HG03175 (cell line): Measurements from ENCODE around the gene EPS8L3.
"Not testable (repeated sequence)": the region's sequence is repeated elsewhere in the genome, so short reads cannot be mapped to it uniquely, and the experiment has no call there.

ENCODE experiments used
- ATAC-seq: cut with Tn5 transposase; IDR thresholded peaks from one replicate; pipeline ENCODE4 v1.9.1; 2021; ENCODE audit warnings: mild to moderate bottlenecking, moderate library complexity; ENCODE audit not compliant: unreplicated experiment

Gene EPS8L3, protein sequence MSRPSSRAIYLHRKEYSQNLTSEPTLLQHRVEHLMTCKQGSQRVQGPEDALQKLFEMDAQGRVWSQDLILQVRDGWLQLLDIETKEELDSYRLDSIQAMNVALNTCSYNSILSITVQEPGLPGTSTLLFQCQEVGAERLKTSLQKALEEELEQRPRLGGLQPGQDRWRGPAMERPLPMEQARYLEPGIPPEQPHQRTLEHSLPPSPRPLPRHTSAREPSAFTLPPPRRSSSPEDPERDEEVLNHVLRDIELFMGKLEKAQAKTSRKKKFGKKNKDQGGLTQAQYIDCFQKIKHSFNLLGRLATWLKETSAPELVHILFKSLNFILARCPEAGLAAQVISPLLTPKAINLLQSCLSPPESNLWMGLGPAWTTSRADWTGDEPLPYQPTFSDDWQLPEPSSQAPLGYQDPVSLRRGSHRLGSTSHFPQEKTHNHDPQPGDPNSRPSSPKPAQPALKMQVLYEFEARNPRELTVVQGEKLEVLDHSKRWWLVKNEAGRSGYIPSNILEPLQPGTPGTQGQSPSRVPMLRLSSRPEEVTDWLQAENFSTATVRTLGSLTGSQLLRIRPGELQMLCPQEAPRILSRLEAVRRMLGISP

DNA sequence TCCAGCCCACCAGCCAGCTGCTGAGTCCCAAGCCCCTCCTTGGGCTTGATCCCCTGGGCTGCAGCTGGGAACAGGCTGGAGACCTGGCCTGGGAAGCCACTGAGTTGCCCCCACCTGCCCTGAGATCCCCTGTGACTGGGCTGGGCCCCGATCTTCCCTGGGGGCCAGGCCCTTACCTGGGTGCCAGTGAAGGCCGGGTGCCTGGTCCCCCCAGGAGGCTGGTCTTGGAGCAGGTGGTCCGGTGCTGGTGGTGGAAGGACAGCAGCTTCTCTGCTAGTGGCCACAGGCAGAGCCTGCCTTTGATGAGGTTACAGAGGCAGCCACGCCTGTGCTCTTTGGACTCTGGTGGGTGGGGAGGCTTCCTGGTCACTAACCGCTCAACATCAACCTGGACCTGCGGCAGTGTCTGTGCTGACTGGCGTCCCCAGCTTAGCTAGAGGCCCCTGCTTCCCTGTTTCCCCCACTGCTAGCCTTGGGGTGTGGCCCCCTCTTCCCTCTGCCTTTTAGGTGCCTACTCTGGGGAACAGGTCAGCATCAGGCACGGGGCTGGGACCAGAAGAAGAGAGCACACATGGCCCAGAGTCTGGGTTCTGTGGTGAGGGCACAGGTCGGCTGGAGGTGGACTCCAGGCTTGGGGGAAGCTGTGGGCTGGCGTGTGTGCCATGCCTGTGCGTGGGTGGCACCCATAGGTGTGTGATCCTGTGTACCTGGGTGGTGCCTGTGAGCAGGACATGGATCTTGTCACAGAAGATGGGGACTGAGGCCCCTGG lies at the start of gene EPS8L3:
Gene EPS8L3 (minus strand): TSS at position 278 of the 770 bp plus-strand sequence. CDS start 2,174 bp downstream, outside the sequence.
- no peak for ATAC-seq

DNA sequence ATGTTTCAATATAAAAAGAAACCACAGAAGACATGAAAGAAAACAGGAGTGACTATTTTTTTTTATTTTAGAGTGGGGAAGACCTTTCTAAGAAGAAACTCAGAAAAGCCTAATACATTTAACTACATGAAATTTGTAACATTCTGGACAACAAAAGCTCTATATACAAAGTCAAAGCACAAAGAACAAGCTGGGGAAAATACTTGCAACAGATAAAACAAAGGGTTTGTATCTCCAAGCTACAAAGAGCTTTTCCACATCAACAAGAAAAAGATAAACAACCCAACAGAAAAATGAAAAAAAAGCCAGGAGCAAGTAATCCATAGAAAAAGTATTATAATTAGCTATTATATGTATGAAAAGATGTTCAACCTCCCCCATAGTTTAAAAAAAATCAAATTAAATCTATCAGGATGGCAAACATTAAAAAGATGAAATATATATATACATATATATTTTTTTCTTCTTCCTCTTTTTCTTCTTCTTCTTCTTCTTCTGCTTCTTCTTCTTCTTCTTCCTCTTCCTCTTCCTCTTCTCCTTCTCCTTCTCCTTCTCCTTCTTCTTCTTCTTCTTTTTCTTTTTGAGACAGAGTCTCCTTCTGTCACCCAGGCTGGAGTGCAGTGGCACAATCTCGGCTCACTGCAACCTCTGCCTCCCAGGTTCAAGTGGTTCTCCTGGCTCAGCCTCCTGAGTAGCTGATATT lies 49.1 kb upstream of the EPS8L3 start:
- no peak for ATAC-seq

DNA sequence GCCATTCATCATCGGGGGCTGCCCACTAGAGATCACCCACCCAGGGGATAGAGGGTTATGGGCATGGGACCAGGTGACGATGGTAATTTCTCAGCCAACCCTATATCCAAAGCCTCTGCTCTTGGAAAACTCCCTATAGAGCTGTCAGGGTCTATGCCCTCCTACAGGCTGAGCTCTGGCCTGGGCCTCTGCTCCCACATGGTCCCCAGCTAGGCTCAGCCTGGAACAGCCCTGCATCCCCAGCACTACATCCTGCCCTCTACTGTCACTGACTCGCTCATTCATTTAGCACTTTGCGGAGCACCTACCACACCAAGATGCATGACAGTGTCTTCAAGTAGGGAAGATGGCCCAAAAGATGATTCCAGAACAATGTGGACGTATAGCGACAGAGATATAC lies 45.0 kb upstream of the EPS8L3 start:
- ATAC-seq = no peak

DNA sequence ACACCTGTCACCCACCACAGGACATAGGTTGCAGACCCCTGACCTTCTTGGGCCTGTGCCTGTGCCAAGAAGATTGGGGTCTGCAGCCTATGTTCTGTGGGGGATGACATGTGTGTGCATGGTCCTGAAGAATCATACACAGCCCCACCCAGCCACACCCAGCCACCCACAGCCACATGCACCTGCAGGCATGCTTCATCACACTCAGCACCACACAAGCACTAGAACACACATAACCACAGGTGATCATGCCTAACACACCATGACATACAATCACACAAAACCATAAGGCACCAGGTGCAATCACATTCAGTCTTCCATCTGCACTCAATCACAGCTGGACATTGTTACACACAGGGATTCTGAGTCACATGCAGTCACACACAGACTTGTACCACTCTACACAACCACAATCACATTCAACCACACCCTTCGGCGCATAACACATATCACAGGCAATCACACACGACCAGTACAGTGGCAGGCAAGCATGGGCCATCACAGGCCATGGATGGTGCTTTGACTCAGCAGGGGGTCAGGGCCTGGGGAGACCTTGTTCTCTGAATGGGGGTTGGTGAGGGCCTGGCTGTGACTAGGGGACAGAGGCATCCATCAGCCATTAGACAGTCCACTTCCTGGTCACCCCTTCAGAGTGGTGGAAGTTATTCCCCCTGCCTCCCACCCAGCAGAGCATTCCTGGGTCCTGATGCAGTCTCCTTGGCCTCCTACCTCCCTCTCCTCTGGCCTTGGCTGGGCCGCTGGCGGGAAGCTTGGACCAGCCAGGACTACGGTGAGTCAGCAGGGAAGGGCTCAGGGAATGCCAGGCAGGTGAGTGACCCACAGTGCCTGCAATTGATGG lies 44.3 kb upstream of the EPS8L3 start:
- ATAC-seq = no peak

DNA sequence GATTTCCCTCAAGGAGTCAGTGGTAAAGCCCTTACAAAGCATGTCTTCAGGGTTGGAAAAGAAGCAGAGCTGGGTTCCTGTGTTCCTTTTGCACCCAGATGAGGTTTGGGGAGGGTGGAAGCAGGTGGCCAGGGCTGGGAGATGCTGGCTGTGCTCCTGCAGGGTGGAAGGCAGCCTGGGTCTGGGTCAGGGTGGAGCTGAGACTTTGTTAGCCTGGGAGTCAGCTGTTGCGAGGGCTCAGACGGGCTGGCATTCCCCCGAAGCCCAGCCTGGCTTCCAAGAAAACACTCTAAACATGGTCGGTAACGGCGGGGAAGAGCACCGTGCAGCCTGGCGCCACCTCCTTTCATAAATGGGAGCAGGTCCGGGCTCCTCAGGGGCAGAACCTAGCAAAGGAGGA lies 43.7 kb upstream of the EPS8L3 start:
- no peak for ATAC-seq

DNA sequence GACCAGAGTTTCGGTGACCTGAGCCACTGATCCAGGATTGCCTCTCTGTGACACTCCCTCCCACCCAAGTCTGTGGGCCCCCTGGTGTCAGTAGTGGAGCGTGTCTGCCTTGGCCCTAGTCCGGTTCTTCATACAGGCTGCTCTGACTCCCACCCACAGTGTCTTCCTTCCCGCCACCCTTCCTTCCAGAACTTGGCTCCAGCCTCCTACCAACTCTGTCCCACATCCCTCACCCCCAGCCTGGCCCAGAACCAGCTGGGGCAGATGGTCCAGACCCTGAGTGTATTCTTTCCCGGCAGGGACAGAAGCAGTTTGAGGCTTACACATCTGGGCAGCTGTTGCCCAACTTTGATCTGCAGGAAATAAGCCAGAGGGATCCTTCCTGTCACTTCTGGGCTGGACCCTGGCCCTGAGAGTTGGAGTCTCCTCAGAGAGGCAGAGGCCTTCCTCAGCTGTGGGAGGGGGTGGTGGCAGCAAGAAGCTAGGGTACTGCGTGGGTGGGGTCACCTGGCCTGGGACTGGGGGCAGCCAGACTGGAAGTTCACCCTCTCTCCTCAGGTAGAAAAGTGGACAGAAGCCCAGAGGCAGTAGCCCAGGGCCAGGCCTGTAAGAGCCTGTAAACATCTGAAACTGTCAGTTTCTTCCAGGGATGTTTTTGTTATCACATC lies 43.1 kb upstream of the EPS8L3 start:
- no peak for ATAC-seq

DNA sequence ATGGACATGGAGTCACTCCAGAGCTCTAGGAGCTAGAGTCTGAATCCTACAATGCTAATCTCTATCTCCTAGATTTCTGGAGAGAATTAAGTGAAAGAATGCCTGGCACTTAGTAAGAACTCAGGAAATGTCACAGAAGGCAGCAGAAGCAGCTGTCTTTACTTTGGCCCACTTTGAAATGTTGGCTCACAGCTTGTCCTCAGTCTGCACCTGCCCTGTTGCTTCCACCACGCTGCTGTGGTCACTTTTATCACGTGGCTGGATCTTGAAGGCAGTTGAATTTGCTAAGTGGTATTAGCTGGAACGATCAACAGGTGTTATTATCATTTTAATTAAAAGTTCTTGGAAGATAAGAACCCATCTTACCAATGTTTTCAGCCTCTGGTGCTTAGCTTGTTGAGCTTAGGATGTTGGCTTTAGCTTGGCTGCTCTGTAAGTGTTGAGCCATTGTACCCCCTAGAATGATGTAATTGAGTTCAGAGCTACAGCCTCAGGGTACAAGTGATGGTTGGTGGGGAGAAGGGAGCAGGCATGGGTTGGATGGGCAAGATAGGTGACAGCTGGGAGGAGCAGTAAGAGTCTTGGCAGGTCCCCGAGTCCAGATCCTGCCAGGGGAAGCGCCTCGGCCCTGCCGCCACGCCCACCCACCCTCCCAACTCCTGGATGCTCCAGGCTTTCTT lies 41.9 kb upstream of the EPS8L3 start:
- ATAC-seq = no peak

DNA sequence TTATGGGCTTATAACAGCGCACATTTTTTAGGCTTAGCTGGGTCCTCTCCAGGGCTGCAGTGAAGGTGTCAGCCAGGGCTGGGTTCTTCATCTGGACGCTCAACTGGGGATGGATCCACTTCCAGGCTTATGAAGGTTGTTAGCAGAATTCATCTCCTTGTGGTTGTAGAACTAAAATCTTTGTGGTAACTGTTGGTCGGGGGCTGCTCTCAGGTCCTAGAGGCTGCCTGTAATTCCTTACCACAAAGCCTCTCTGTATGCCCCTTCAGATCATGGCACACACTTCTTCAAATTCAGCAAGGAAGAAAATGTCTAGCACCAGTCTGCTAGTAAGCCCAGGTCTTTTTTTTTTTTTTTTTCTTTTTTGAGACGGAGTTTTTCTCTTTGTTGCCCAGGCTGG lies 40.9 kb upstream of the EPS8L3 start:
- ATAC-seq = no peak

DNA sequence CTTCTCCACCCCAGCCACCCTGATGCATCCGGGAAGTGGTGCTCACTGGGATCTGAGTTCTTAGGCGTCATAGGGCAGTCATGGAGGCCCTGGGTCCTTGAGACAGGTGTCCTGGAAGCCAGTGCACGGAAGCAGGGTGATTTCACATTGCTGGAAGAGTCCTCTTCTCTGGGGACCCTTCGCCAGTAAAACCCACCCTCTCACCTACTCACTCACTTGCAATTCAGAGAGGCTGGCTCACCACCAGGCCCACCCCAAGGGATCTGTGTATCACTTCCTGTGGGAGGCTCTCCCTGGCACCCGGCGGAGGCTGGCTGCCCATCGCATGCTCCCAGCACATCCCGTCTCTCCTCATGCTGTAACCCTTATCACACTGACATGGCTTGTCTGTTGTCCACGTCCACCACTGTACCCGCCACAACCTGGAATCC lies 40.2 kb upstream of the EPS8L3 start:
- no peak for ATAC-seq

DNA sequence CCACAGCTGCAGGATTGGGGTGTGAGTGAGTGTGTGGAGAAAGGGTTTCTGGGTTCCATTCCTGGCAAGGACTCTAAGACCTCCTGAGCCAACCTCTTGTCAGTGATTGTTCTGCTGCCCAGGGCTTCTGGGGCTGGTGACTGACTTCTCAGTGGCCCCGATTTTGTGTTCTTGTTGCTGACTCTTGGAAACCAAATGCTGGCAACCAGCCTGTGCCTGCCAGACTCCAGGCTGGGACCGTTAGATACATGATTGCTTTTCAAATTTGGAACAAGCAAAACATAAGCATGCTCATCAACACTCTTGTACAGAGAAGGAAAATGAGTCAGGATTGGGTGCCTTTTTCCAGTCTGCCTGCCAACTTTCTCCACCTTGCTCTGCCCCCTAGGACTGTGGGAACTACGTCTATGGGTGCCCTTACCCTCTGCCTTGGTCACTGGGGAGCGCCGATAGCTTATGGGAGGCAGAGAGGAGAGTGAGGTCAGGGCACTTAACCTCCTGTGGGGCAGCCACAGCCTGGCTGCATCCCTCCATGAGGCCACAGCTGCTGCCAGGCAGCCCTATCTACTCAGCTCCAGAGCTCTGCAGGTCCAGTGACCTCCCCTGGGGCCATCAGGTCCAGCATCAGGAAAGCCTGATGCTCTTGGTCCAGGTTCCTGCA lies 39.3 kb upstream of the EPS8L3 start:
- no peak for ATAC-seq

DNA sequence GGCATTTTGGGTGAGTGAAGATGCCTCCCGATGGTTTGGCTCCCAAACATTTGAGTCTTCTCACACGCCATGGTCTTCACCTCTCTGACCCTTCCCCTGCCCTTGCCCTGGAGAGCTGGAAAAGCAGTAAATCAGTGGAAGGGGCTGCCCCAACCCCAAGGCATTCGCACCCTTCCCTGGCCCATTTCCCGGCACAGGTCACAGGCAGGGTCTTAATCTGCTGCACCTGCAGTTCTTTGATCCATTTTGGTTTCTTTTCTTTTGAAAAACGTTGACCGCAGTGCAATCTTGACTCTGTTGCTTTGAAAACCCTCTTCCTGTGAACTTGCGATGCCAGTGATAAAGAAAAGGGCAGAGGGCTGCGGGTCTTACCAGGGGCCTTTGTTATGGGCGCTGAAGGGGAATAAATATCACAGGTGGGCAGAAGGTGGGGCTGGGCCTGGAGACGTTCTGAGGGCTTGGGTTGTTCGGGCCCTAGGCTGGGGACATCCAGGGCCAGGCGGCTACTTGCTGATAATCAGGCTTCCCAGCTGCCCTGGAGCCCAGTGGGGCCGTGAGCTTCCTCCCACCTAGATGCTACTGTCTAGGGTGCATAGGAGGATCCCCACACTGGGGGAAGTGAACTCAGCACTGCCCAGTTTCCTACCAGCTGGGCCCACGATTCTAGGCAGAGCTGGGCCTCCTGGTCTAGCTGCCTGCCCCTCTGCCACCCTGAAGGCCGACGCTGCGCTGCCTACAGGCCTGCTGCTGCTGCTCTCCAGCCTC lies 38.6 kb upstream of the EPS8L3 start:
- no peak for ATAC-seq

DNA sequence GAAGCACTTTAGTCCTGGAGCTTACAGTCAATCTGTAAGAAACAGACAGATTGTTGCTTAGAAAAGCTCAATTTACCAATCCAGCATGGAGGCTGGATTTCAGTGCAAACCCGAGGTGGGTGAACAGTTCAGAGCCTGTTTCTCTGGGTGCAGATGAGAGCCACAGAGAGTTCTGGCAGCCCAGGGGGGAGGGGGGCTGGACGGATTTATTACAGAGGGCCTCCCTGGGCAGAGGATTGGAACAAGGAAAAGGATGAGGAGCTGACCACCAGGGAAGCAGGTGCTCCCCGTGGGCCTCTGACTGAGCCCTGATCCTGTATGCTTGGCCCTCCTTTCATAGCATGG lies 38.0 kb upstream of the EPS8L3 start:
- no peak for ATAC-seq

DNA sequence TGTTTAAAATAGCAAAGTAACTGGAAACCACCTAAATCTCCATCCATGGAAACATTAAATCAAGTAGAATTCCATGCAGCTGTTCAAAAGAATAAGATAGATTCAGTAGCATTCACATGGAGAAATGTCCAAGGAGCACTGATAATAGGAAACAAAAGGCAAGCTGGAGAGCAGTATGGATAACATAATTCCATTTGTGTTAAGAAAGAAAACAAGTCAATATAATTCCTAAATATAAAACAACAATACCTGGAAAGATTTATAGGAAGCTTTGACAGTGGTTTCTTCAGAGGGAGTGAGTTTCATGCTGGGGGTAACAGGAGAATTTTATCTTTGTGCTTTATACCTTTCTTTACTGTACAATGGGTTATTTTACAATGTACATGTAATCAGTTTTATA lies 36.6 kb upstream of the EPS8L3 start:
- ATAC-seq = no peak

DNA sequence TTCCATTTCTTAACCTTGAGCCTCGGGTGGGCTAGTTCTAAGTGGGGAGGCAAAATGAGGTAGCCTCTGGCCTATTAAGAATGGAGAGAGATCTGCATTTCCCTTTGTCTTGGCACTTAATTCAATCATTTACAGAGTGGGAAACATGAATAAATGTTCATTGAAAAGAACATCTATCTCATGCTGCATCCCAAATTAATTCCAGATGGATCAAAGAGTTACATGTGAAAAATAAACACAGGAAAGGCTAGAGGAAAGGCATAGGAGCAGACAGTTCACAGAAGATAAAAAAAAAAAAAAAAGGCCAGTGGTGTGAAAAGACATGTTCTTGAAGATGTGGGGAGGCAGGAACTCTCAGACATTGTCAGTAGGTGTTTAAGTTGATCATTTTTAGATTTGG lies 35.7 kb upstream of the EPS8L3 start:
- no peak for ATAC-seq

DNA sequence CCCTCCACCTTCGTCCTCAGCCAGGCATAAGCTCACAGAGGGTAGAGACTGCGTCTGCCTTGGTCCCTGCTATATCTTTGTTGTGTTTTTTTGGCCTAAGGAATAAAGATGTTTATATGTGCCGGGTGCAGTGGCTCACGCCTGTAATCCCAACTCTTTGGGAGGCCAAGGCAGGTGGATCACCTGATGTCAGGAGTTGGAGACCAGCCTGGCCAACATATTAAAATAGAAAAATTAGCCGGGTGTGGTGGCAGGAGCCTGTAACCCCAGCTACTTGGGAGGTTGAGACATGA lies 33.5 kb upstream of the EPS8L3 start:
- not testable (repeated sequence) for ATAC-seq

DNA sequence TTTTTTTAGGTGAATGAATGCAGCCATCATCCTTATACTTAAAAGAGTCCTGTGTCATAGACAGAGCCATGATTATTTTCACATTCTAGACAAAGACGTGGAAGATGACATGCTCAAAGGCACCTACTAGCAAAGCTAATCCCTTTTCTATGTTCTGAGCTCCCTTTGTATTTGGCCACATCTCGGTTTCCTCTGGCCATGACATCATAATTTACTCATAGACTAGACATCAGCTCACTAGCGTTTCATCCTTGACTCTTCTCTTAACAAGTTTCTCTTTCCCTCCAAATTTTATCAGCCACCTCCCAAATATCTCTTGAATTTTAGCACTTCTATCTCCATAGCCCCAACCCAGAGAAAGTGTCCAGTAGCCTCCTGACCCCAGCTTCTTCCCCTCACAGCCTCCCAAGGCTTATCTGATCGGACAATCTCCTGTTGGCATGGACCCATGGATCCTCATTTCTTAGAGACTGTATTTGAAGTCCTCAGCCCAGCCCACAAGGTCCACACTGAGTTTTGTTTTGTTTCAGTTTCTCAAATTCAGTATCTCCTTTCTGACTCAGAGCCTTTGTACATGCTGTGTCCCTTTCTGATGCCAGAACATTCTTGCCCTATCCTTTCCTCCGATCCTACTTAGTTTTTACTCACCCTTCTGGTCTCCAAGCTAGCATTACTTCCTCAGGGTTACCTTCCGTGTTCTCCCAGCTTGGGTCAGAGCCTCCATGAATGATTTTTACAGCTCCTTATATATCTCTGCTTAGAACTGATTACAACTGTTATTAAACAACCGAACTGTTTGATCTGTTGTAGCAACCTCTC lies 33.0 kb upstream of the EPS8L3 start:
- ATAC-seq = no peak
